K562 (cell line): ENCODE data around the gene DPM2. TPM values are rescaled to one million over a fixed set of nuclear protein-coding genes. Genes with fewer than 3 reads are reported as not detected.

Source experiments
- AFF4 ChIP-seq: sonication (generic); formaldehyde crosslinking; IDR thresholded peaks from 2 replicates; pipeline ENCODE4 v1.8.0; 2023; ENCODE audit warnings: mild to moderate bottlenecking, missing genetic modification reagents
- ARID4B ChIP-seq: sonication (generic); formaldehyde crosslinking; IDR thresholded peaks from 2 replicates; pipeline ENCODE4 v1.8.0; 2022; ENCODE audit warnings: mild to moderate bottlenecking, missing genetic modification reagents
- HDAC6 ChIP-seq: IDR thresholded peaks from 2 replicates; pipeline ENCODE4 v1.6.1; 2012; ENCODE audit warnings: low read depth, mild to moderate bottlenecking, control low read depth, inconsistent platforms, low read length, moderate library complexity
- KHSRP ChIP-seq: fragments of 450-650 bp; IDR thresholded peaks from 2 replicates; pipeline ENCODE4 v1.6.1; 2017
- KLF13 ChIP-seq: fragments of 450-650 bp; IDR thresholded peaks from 2 replicates; pipeline ENCODE4 v1.6.1; 2016; ENCODE audit warnings: missing genetic modification characterization, low read depth, mild to moderate bottlenecking, missing compliant biosample characterization, moderate library complexity, borderline replicate concordance
- MLLT1 ChIP-seq, 2 experiments: fragments of 450-650 bp; IDR thresholded peaks; 2 replicates each; pipeline ENCODE4 v1.6.1; 2016
- NEUROD1 ChIP-seq: fragments of 150-350 bp; IDR thresholded peaks from 2 replicates; pipeline ENCODE4 v1.6.1; 2014; ENCODE audit warnings: borderline replicate concordance, low read length, low read depth; ENCODE audit not compliant: partially characterized antibody
- NR2F6 ChIP-seq: fragments of 450-650 bp; formaldehyde crosslinking; IDR thresholded peaks from 2 replicates; pipeline ENCODE4 v1.4.0; 2020; ENCODE audit warnings: mild to moderate bottlenecking
- PREB ChIP-seq: sonication (generic); formaldehyde crosslinking; IDR thresholded peaks from 2 replicates; pipeline ENCODE4 v1.8.1; 2023; ENCODE audit warnings: mild to moderate bottlenecking, missing genetic modification reagents
- PTRF ChIP-seq: fragments of 450-650 bp; IDR thresholded peaks from 2 replicates; pipeline ENCODE4 v1.6.1; 2016; ENCODE audit warnings: mild to moderate bottlenecking, missing genetic modification characterization, missing compliant biosample characterization
- TAF9B ChIP-seq: fragments of 450-650 bp; IDR thresholded peaks from 2 replicates; pipeline ENCODE4 v1.6.1; 2018; ENCODE audit warnings: mild to moderate bottlenecking; ENCODE audit not compliant: partially characterized antibody
- TAL1 ChIP-seq: fragments of 450-650 bp; IDR thresholded peaks from 2 replicates; pipeline ENCODE4 v1.6.1; 2016; ENCODE audit warnings: mild to moderate bottlenecking
- TGIF2 ChIP-seq: sonication (generic); formaldehyde crosslinking; IDR thresholded peaks from 2 replicates; pipeline ENCODE4 v1.8.1; 2022; ENCODE audit warnings: mild to moderate bottlenecking, missing genetic modification reagents, moderate library complexity
- TRIM25 ChIP-seq: fragments of 450-650 bp; IDR thresholded peaks from 2 replicates; pipeline ENCODE4 v1.7.0; 2016; ENCODE audit warnings: borderline replicate concordance
- TRIM28 ChIP-seq: fragments of 450-650 bp; IDR thresholded peaks from 2 replicates; pipeline ENCODE4 v1.6.1; 2017
- ZNF174 ChIP-seq: fragments of 250-450 bp; sonication (Bioruptor Pico); IDR thresholded peaks from 2 replicates; pipeline ENCODE4 v1.4.0; 2020; ENCODE audit warnings: mild to moderate bottlenecking
- polyA plus RNA-seq, 8 experiments: library from polyadenylated mRNA; depleted of rRNA in 4 of 8; stranded (reverse) in 5 of 8; unstranded in 3 of 8; fragments of >200 nt; fragmentation: Nextera tagmentation in 2 of 8; fragmentation: Illumina TruSeq in 1 of 8; extraction: Ambion mirVana in 2 of 8; extraction: Trizol in 1 of 8; gene quantifications; 2 replicates each; pipeline versions ENCODE4 v1.2.1 to v1.2.3, GENCODE V29; 2011 to 2014; ENCODE audit warnings: inconsistent platforms in 1 of 8, missing spikeins in 1 of 8
- total RNA-seq, 7 experiments: library from RNA; depleted of rRNA in 6 of 7; stranded (reverse); fragments of >200 nt in 6 of 7; fragmentation: Illumina TruSeq in 2 of 7; extraction: Trizol in 2 of 7; gene quantifications; 2 replicates each; pipeline versions ENCODE4 v1.2.1 to v1.2.3, GENCODE V29; 2011 to 2021; ENCODE audit warnings: low replicate concordance in 1 of 7

The DPM2 gene
- total and polyA plus RNA-seq, 9 of the 15 experiments (the other 6 are each of a cell fraction or from before 2014, with no cell fraction given), result 43.5 to 126 (median 71.1) TPM

GRCh38 chr9:127886401-127886972, 51.2 kb downstream of the DPM2 start (continued):
- no peak for TF ChIP-seq MLLT1 (IDR thresholded peaks at IDR 0.05)
- no peak for TF ChIP-seq PREB (CRISPR knock-in tag)
- TF ChIP-seq TAF9B, result no peak
- no peak for TF ChIP-seq KLF13
- TF ChIP-seq ARID4B (CRISPR knock-in tag), result no peak
- TF ChIP-seq TGIF2 (CRISPR knock-in tag), result no peak
- no peak for TF ChIP-seq AFF4 (CRISPR knock-in tag)
- no peak for TF ChIP-seq NR2F6 (CRISPR knock-in tag)
- peak; percentile 72 for TF ChIP-seq NEUROD1
- no peak for TF ChIP-seq TAL1
- no peak for TF ChIP-seq HDAC6
- no peak for TF ChIP-seq TRIM28
- no peak for TF ChIP-seq PTRF (tag)
- TF ChIP-seq TRIM25, result no peak
- no peak for TF ChIP-seq ZNF174 (CRISPR knock-in tag)
- TF ChIP-seq KHSRP, result no peak
